ENCODE measurements around the gene VIPAS39. TPM values are rescaled to one million over a fixed set of nuclear protein-coding genes. Genes with fewer than 3 reads are reported as not detected.
A peak's percentile ranks its signal among the peaks of the same experiment; 100 is the strongest.

VIPAS39 gene
- total and polyA plus RNA-seq, 8 donors = 15.4 to 40.4 (median 30.2) TPM

DNA sequence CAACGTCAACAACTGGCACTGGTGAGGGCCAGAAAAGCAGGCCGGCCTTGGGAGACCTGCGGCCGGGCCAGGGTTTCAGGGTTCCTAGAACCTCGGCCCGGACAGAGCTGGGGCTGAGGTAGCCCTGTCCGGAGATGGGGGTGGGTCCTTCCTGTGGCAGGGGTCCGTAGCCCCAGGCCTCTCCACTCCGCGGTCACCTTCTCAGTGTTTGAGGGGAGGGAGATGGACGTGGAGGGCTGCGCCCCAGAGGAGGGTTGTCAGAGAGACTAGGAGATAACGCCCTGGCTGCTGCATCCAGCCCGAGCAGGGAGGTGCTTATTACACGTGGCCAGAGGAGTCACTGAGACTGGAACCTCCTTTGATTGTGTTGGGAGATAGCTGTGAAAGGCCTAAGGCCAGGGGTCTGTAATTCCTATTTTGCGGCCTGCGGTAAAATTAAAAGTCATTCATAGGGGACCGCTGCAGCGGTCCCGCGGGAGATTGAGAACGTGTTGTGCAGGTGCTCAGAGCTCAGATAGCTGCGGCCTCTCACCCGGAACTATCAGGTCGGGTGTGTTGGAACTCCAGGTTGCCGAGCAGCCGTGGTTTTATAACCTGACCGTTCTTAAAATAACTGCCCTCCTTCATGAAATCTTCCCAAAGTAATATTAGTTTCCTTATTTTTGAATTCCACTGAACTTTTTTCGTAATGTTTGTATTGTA, 999 bp upstream of the VIPAS39 start:
- peak overlapping the region; percentile 85 to 89 for H3K4me3 ChIP-seq
- ATAC-seq = peak; percentile 31
- H3K4me1 ChIP-seq = peaks cover 12 to 32% of the 10 kb centered on the region in 2 donors
- peak in 3 of 4 donors; percentile 15 to 46 (median 15) for DNase-seq
- intact Hi-C loops (cut with DNase I) = no loop called here
- peak overlapping the region; percentile 88 to 99 for H3K27ac ChIP-seq
- TF ChIP-seq, protein P1, sequence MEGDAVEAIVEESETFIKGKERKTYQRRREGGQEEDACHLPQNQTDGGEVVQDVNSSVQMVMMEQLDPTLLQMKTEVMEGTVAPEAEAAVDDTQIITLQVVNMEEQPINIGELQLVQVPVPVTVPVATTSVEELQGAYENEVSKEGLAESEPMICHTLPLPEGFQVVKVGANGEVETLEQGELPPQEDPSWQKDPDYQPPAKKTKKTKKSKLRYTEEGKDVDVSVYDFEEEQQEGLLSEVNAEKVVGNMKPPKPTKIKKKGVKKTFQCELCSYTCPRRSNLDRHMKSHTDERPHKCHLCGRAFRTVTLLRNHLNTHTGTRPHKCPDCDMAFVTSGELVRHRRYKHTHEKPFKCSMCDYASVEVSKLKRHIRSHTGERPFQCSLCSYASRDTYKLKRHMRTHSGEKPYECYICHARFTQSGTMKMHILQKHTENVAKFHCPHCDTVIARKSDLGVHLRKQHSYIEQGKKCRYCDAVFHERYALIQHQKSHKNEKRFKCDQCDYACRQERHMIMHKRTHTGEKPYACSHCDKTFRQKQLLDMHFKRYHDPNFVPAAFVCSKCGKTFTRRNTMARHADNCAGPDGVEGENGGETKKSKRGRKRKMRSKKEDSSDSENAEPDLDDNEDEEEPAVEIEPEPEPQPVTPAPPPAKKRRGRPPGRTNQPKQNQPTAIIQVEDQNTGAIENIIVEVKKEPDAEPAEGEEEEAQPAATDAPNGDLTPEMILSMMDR (IDR thresholded peaks at IDR 0.05) = peak in 1 of 2 donors; percentile 3
- H3K9me3 ChIP-seq = no peaks in the 10 kb centered on the region
- no peaks in the 10 kb centered on the region for H3K27me3 ChIP-seq
- H3K36me3 ChIP-seq = peaks cover 4 to 40% of the 10 kb centered on the region in 2 donors

DNA sequence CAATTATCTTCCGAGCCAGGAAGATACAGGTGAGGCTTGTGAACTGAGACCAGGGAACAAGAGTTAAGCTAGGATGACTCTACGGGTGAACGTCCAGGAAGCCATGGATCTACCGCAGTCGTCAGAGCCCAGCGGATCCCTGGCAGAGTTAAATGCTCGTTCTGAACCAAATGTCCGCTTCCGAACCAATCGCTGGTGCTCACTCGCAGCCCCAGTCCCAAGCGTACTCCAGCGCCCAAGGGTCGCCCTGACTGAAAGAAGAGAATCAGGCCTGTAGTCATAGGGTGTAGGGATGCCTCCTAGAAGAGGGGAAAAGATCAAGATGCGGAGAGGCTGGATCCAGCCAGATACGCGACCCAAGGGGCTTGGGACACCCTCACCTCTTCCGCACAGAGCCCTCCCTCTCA, 283 bp downstream of the VIPAS39 start:
- H3K4me1 ChIP-seq = peaks cover 12 to 32% of the 10 kb centered on the region in 2 donors
- no peaks in the 10 kb centered on the region for H3K9me3 ChIP-seq
- DNase-seq (no peak), ATAC-seq (peak; percentile 1)
- no peaks in the 10 kb centered on the region for H3K27me3 ChIP-seq
- peaks cover 2 to 40% of the 10 kb centered on the region in 2 donors for H3K36me3 ChIP-seq
- H3K4me3 ChIP-seq = peak overlapping the region; percentile 85 to 89
- intact Hi-C loops (cut with DNase I) = no loop called here
- H3K27ac ChIP-seq = peak overlapping the region; percentile 88 to 99
- TF ChIP-seq, protein P1 (IDR thresholded peaks at IDR 0.05) = no peak

DNA sequence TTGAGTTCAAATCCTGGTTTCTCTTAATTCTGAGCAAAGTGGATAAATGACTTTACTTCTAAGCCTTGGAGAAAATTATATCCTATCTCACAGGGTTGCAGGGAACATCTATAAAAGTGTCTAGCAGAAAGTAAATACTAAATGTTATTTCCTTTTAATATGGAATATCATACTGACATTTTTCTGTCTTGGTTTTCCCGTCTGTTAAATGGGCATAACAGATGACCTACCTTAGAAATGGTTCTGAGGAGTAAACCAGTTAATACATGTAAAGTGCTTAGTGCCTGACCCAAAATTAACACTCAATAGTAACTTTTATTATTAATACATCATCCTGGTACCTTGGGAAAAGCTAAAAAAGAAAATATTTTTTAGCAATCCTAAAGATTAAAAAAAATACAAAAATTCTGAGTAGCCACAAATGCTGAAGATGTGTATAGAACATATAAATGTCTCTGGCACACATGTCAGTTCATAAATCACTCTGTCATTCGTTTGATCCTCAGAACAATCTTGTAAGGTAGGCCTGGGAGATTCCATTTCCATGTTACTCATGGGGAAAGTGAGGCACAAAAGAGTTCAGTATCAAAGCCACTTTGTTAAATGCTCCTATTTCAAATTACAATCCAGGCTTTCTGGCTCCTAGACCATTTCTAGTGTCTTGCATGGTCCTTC, 1.3 kb downstream of the VIPAS39 start:
- Histone ChIP-seq H3K27me3 (no peaks in the 10 kb centered on the region), H3K36me3 (peaks cover 0 to 39% of the 10 kb centered on the region in 2 donors), H3K27ac (no peak overlapping the region), H3K4me3 (peak overlapping the region in 1 of 2 donors; percentile 85), H3K4me1 (peaks cover 12 to 32% of the 10 kb centered on the region in 2 donors), H3K9me3 (no peaks in the 10 kb centered on the region)
- intact Hi-C loops (cut with DNase I) = no loop called here
- DNase-seq = no peak
- ATAC-seq = no peak
- TF ChIP-seq, protein P1 (IDR thresholded peaks at IDR 0.05) = no peak

DNA sequence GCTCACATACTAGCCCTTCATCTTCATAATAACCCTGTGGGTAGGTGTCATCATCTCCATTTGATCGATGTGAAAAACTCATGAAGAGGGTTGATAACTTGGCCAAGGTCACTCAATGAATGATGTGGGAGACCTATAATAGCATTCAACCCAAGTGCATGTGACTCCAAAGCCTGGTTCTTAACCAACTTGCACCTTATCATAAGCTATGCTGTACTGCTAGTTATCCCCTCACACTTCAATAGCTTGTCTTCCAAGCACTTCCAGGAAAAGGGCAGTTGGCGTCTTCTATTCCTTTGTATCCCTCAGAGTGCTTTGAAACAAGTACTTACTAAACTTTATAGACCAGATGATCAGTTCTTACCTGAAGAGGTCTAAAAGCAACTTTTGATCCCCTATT, 15.2 kb downstream of the VIPAS39 start:
- ATAC-seq (no peak), DNase-seq (no peak)
- H3K4me3 ChIP-seq = no peak overlapping the region
- no peak overlapping the region for H3K27ac ChIP-seq
- TF ChIP-seq, protein P1 (IDR thresholded peaks at IDR 0.05) = no peak
- no peaks in the 10 kb centered on the region for H3K4me1 ChIP-seq
- no peaks in the 10 kb centered on the region for H3K9me3 ChIP-seq
- intact Hi-C loops (cut with DNase I) = no loop called here
- no peaks in the 10 kb centered on the region for H3K27me3 ChIP-seq
- peaks cover 5 to 94% of the 10 kb centered on the region in 2 donors for H3K36me3 ChIP-seq

DNA sequence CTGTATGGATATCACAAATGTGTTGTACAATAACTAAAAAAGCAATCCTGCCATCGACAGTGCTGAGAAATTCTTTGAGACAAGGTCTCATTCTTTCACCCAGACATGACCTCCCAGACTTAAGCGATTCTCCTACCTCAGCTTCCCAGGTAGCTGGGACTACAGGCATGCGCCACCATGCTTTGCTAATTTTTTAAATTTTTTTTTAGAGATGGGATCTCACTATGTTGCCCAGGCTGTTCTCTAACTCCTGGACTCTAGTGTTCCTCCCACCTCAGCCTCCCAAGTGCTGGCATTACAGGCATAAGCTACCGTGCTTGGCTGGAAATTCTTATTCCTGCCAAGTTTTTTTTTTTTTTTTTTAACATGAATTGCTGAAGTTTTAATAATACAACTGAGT, 17.5 kb downstream of the VIPAS39 start:
- ATAC-seq (no peak), DNase-seq (no peak)
- TF ChIP-seq, protein P1 (IDR thresholded peaks at IDR 0.05) = no peak
- H3K4me3 ChIP-seq = no peak overlapping the region
- H3K4me1 ChIP-seq = no peaks in the 10 kb centered on the region
- peaks cover 5 to 94% of the 10 kb centered on the region in 2 donors for H3K36me3 ChIP-seq
- H3K27me3 ChIP-seq = no peaks in the 10 kb centered on the region
- intact Hi-C loops (cut with DNase I) = no loop called here
- no peak overlapping the region for H3K27ac ChIP-seq
- no peaks in the 10 kb centered on the region for H3K9me3 ChIP-seq

Measured in left lung (tissue), 10 donors.